Measurements from ENCODE around the gene ACSM6. TPM values are rescaled to one million over a fixed set of nuclear protein-coding genes. Genes with fewer than 3 reads are reported as not detected.

ACSM6 gene
- total and polyA plus RNA-seq, 2 donors (not counting 3 experiments of a cell fraction or from before 2014, with no cell fraction given): not detected

GRCh38 chr10:95177429-95177828 lies 16.6 kb upstream of the ACSM6 start:
- no peak overlapping the region for H3K9ac ChIP-seq (replicated peaks; ENCODE audit: extremely low read depth, insufficient read depth, low read length)
- BruUV-seq (replicated peaks): no TSS peak
- intact Hi-C loops (cut with micrococcal nuclease) (no loop called here), dilution Hi-C loops (cut with MboI; ENCODE audit: extremely low pct_ligation_motif_present, low sequenced_read_pairs) (no loop called here)
- no peaks in the 10 kb centered on the region for H3K36me3 ChIP-seq (ENCODE audit: control insufficient read depth in 2 of 2, extremely low read depth in 1 of 2, insufficient read depth in 2 of 2, low read length in 2 of 2)
- DNase-seq (ENCODE audit: low read depth, low spot score) (no peak), FAIRE-seq (no peak)
- no peaks in the 10 kb centered on the region for H4K20me1 ChIP-seq (replicated peaks; ENCODE audit: control insufficient read depth, extremely low read depth, insufficient read depth, low read length)
- no peak overlapping the region for H2AFZ ChIP-seq (ENCODE audit: low read depth, low read length)
- ChIA-PET CTCF (no interaction called here), POLR2A (no interaction called here)
- H3K4me3 ChIP-seq (replicated peaks in 1 of 3; ENCODE audit: insufficient read depth in 1 of 3, low read depth in 1 of 3, low read length in 3 of 3): no peak overlapping the region
- no peak overlapping the region for H3K4me2 ChIP-seq (ENCODE audit: insufficient read depth, low read length)
- no peak overlapping the region for H3K27ac ChIP-seq (ENCODE audit: insufficient read depth, low read depth, low read length)
- H3K9me1 ChIP-seq (replicated peaks; ENCODE audit: control insufficient read depth, extremely low read depth, insufficient read depth, low read length): no peaks in the 10 kb centered on the region
- H3K4me1 ChIP-seq (ENCODE audit: control insufficient read depth, extremely low read depth, insufficient read depth, low read length): peaks cover 9% of the 10 kb centered on the region
- H3K27me3 ChIP-seq (ENCODE audit: control insufficient read depth in 2 of 2, insufficient read depth in 2 of 2, low read length in 2 of 2): peaks cover 7 to 9% of the 10 kb centered on the region in 2 experiments
- no peaks in the 10 kb centered on the region for H3K79me2 ChIP-seq (ENCODE audit: control insufficient read depth, insufficient read depth, low read length)
- TF ChIP-seq EZH2 (IDR thresholded peaks at IDR 0.05; ENCODE audit: borderline replicate concordance, low read depth, low read length, severe bottlenecking) (no peak), CTCF (IDR thresholded peaks at IDR 0.05; ENCODE audit: extremely low read depth in 1 of 2, insufficient read depth in 1 of 2, low read depth in 1 of 2, low read length in 2 of 2) (no peak), JUN (IDR thresholded peaks at IDR 0.05; ENCODE audit: borderline replicate concordance, insufficient read depth, insufficient read length, low read depth) (no peak), FOS (IDR thresholded peaks at IDR 0.05; ENCODE audit: borderline replicate concordance, insufficient read depth, low read length) (no peak), MYC (IDR thresholded peaks at IDR 0.05; ENCODE audit: low read depth, low read length) (no peak), POLR2AphosphoS5 (IDR thresholded peaks at IDR 0.05; ENCODE audit: insufficient read depth, low read depth, low read length) (no peak), GATA2 (IDR thresholded peaks at IDR 0.05; ENCODE audit: insufficient read depth, insufficient read length, low read depth, low read length) (no peak), MAX (IDR thresholded peaks at IDR 0.05; ENCODE audit: insufficient read depth, insufficient read length) (no peak), POLR2A (IDR thresholded peaks at IDR 0.05; ENCODE audit: low read depth, low read length) (no peak)
- H3K9me3 ChIP-seq (replicated peaks; ENCODE audit: control insufficient read depth, insufficient read depth, low read length): no peaks in the 10 kb centered on the region

All from endothelial cell of umbilical vein (primary cell).